IPS DF 19.7 (cell line): ENCODE data around the gene AFP.

ENCODE experiments used
- DNase-seq: peaks from one replicate; pipeline ENCODE4 v3.0.0-alpha.2; 2013; ENCODE audit warnings: low read depth, low spot score

Gene AFP

DNA sequence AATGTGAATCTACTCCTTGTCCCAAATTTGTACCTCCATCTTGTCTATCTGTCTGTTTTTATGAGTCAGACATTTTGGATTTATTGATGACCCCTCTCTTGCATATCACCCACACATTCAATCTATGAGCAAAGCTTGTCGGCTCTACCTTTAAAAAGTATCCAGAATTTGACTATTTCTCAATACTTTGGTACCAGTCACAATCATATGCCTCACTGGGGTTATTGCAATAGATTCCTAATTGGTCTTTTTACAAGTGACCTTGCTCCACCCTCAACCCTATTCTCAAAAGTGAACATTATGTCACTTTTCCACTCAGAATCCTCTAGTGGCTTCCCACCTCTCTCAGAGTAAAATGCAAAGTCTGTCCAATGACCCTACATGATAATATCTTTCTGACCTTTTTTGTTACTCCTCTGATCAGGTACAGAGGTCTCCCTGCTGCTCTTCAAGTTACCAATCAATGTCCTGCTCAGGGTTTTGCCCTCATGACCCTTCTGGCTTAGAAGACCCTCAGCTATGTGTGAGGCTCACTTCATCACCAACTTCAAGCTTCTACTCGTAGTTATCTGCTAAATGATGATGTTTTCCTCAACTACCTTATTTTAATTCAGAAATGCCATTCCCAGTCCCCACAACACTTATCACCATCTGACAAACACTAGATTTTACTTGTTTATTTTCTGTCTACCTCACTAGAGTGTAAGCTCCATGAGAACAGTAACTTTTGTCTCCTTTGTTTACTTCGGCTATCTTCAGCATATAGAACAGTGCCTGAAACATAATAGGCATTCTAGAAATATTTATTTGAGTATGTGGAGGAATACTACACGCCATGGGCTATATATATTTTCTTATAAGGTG, 22.4 kb downstream of the AFP start:
- no peak for DNase-seq

- no peak for DNase-seq
These were observed 23.0 kb downstream of the AFP start for GRCh38 chr4:73459048-73459421.

GRCh38 chr4:73460913-73461522, 25.0 kb downstream of the AFP start:
- DNase-seq, result no peak

GRCh38 chr4:73468170-73468569, 32.1 kb downstream of the AFP start:
- DNase-seq, result no peak

DNA sequence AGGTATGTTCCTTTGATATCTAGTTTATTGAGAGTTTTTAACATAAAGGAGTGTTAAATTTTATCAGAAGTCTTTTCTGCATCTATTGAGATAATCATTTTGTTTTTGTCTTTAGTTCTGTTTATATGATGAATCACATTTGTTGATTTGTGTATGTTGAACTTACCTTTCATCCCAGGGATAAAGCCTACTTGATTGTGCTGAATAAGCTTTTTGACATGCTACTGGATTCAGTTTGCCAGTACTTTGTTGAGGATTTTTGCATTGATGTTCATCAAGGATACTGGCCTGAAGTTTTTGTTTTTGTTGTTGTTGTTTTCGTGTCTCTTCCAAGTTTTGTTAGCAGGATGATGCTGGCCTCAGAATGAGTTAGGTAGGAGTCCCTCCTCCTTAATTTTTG, 34.7 kb downstream of the AFP start:
- no peak for DNase-seq

GRCh38 chr4:73477176-73477575, 41.2 kb downstream of the AFP start:
- no peak for DNase-seq

DNA sequence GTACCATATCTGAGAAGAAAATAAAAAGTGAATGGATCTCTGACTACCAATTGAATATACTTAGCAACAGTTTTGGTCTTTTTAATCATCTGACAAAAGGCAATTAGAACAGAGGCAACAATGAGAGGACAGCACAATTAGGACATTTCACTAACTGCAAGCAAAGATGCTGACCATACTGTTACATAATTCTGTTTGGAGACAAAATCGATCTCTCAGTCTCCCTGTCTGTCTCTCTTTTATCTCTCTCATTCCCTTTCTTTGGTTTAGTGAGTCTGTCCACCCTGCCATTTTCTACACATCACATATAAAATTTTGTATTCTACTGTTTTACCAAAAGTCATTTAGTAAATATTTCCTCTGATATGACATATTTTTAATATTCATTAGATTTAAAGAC, 43.3 kb downstream of the AFP start:
- DNase-seq, result no peak

- no peak for DNase-seq
These were observed 45.3 kb downstream of the AFP start, which contains the start of gene AFM for GRCh38 chr4:73481358-73481757. AFM (plus strand) TSS chr4:73481745; CDS start chr4:73481776, 31 bp downstream.

- DNase-seq, result no peak
These were observed 49.1 kb downstream of the AFP start for GRCh38 chr4:73485085-73485484.

GRCh38 chr4:73485596-73485995, 49.6 kb downstream of the AFP start:
- no peak for DNase-seq

DNA sequence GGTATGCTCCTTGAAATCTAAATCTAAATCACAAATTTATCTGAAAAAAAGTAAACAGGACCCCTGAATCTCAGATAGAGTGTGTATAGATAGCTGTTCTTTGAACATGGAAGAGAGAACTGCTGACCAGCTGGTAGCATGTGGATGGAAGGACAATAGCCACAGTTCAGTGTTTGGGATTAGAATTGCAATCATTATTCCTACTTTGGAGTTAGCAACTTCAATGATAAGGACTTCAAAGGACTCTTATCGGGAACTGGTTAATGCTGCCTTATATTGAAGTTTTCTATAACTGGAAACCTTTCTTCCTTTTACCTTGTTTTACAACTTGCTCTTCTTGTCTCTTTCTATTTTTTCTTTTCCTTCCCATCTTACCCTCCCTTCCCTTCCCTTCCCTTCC, 50.5 kb downstream of the AFP start:
- no peak for DNase-seq

GRCh38 chr4:73487233-73487632, 51.2 kb downstream of the AFP start:
- no peak for DNase-seq

- DNase-seq, result no peak
These were observed 64.2 kb downstream of the AFP start for GRCh38 chr4:73499996-73500765.

DNA sequence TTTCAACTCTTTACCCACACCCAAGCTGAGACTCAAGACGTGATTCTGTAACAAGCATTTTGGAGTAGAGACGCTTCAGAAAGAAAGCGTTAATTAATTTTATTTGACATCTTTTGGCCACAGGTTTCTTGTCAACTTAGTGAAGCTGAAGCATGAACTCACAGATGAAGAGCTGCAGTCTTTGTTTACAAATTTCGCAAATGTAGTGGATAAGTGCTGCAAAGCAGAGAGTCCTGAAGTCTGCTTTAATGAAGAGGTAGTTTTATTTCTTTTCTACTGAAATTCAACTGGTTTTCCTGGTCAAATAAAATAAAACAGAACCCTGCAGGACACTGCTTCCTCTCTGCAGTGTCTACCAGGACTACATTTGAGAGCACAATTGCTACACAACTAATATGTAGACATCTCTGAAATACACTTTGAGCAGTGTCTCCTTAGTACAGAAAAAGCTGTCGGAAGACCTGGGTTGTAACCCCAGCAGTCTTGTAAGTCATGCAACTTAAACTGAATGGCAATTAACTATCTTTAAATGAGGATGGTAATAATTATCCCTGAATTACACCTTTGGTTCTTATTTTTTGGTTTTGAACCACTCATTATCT, 65.7 kb downstream of the AFP start:
- DNase-seq, result no peak

DNA sequence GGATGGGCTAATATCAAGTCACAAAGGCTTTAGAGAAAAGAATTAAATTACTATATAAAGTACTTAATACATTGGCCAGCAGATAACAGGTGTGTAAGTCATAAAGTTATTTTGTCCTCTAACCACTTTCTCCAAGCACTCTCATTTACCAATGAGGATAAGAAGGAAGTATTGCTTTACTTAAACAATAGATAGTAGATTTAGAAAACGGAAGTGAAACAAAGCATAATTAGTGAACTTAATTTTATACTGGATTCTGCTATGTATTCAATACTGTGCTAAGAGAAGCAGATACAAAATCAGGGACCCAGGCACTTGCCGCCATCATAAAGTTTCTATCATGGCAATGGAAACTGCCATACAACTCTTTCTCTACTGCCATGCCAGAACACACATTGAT, 69.5 kb downstream of the AFP start:
- DNase-seq, result no peak
